Measurements from ENCODE around the gene QSOX1.

Gene QSOX1

GRCh38 chr1:180136331-180136967, 18.2 kb upstream of the QSOX1 start:
- H3K27me3 Mint-ChIP-seq (ENCODE audit: low read depth): peaks cover 23% of the 10 kb centered on the region
- H3K4me1 Mint-ChIP-seq (ENCODE audit: low read depth): no peaks in the 10 kb centered on the region
- no peaks in the 10 kb centered on the region for H3K36me3 Mint-ChIP-seq (ENCODE audit: low read depth)
- H3K9me3 Mint-ChIP-seq: no peaks in the 10 kb centered on the region
- no peak overlapping the region for H3K4me3 Mint-ChIP-seq
- no peak for DNase-seq (ENCODE audit: low spot score)
- no peak overlapping the region for H3K27ac Mint-ChIP-seq

DNA sequence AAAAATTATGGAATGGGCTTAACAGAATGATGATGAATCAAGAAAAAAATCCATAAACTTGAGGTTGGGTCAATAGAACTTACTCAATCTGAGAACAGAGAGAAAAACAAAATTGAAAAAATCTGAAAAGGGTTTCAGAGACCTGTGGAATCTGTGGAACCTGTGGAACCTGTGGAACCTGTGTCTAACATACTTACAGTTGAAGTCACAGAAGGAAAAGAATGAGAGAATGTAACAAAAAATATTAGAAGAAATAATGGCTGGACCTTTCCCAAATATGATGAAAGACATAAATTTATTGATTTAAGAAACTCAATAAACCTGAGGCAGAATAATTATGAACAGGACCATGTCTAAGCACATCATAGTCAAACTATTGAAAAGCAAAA, 17.7 kb upstream of the QSOX1 start:
- H3K9me3 Mint-ChIP-seq: no peaks in the 10 kb centered on the region
- no peaks in the 10 kb centered on the region for H3K36me3 Mint-ChIP-seq (ENCODE audit: low read depth)
- no peak overlapping the region for H3K4me3 Mint-ChIP-seq
- H3K27me3 Mint-ChIP-seq (ENCODE audit: low read depth): peaks cover 26% of the 10 kb centered on the region
- no peaks in the 10 kb centered on the region for H3K4me1 Mint-ChIP-seq (ENCODE audit: low read depth)
- H3K27ac Mint-ChIP-seq: no peak overlapping the region
- no peak for DNase-seq (ENCODE audit: low spot score)

DNA sequence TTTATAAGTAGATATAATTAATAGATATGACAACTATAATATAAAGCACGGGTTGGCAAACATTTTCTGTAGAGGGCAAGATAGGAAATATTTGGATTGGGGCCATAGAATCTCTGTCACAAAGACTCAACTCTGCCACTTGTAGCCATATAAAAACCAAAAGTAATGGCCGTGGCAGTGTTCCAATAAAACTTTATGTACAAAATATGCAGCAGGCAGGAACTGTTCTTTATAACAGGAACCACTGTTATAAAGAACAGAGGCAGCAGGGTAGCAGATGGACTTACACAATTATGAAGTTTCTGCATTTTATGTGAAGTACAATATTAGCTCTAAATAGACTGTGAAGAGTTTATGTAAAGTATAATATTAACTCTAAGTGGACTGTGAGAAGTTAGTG, 16.9 kb upstream of the QSOX1 start:
- Mint-ChIP-seq H3K36me3 (ENCODE audit: low read depth) (no peaks in the 10 kb centered on the region), H3K4me3 (no peak overlapping the region), H3K4me1 (ENCODE audit: low read depth) (no peaks in the 10 kb centered on the region), H3K9me3 (no peaks in the 10 kb centered on the region), H3K27ac (no peak overlapping the region), H3K27me3 (ENCODE audit: low read depth) (peaks cover 29% of the 10 kb centered on the region)
- DNase-seq (ENCODE audit: low spot score): no peak

- Mint-ChIP-seq H3K9me3 (no peaks in the 10 kb centered on the region), H3K4me1 (ENCODE audit: low read depth) (no peaks in the 10 kb centered on the region), H3K36me3 (ENCODE audit: low read depth) (no peaks in the 10 kb centered on the region), H3K27me3 (ENCODE audit: low read depth) (peaks cover 23% of the 10 kb centered on the region), H3K27ac (no peak overlapping the region), H3K4me3 (no peak overlapping the region)
- no peak for DNase-seq (ENCODE audit: low spot score)
Observed at GRCh38 chr1:180141381-180141934, 13.2 kb upstream of the QSOX1 start.

DNA sequence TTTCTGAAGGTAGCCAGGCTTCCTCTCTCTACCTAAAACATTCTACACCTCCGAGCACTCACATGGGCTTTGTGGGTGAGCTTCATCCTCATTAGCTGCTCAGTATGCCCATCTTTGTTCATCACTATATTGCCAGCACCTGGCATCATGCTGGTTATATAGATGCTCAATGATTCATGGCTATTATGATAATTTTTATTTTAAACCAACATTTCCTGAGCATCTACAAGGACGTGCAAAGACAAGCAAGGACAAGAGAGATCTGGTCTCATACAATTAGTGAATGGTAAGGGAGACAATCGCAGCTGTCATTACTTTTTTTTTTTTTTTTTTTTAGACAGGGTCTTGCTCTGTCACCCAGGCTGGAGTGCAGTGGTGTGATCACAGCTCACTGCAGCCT, 11.3 kb upstream of the QSOX1 start:
- no peak overlapping the region for H3K27ac Mint-ChIP-seq
- no peaks in the 10 kb centered on the region for H3K9me3 Mint-ChIP-seq
- H3K27me3 Mint-ChIP-seq (ENCODE audit: low read depth): peaks cover 14% of the 10 kb centered on the region
- DNase-seq (ENCODE audit: low spot score): no peak
- H3K4me3 Mint-ChIP-seq: no peak overlapping the region
- no peaks in the 10 kb centered on the region for H3K4me1 Mint-ChIP-seq (ENCODE audit: low read depth)
- H3K36me3 Mint-ChIP-seq (ENCODE audit: low read depth): no peaks in the 10 kb centered on the region

DNA sequence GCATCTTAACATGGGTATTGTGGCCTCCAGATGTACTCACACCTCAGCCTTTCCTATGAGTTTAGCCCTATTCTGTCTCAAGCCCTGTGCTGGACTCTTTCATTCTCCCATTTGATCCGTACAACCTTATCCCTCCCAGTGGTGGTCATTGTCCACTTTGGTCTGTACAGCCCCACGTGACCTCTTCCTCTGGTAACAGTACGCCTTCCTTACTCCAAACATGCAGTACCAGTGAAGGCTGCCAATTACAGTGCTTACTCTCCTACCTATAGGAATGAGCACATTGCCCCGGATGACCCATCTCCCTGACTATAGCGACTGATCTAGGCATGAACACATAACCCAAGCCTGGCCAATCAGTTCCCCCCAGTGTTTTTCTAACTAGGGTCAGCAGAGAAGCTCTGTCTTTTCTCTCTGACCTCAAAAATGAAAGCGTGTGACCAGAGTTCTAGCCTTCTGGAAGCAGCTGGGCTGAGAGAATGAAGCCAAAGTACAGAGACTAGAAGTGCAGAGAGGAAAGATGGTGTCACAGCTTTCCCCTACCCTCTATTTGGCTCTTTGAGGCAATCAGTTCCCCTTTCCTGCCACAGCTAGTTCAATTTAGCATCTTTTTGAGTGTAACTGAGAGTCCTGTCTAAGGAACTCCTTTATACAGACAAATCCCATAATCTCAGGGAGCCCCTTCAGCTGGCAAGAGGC, 9.9 kb upstream of the QSOX1 start:
- H3K27ac Mint-ChIP-seq: no peak overlapping the region
- H3K36me3 Mint-ChIP-seq (ENCODE audit: low read depth): no peaks in the 10 kb centered on the region
- no peak overlapping the region for H3K4me3 Mint-ChIP-seq
- H3K4me1 Mint-ChIP-seq (ENCODE audit: low read depth): no peaks in the 10 kb centered on the region
- no peak for DNase-seq (ENCODE audit: low spot score)
- no peaks in the 10 kb centered on the region for H3K9me3 Mint-ChIP-seq
- peaks cover 12% of the 10 kb centered on the region for H3K27me3 Mint-ChIP-seq (ENCODE audit: low read depth)

DNA sequence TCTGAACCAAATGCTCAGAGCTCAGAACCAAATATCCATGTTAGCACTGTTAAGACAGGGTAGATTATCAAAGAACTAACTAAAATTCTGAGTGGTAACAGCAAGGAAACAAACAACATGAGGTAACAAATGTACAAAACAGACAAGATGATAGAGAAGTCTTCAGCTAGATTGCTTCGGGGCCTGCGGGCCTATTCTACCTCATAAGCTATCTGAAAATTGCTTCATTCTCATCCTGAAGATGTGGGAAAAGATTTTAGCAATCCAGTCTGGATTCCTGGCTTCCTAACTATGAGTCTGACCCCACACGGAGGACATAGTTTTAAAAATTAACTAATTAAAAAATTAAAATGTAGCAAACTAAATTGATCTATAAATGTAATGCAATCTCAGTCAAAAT, 9.2 kb upstream of the QSOX1 start:
- Mint-ChIP-seq H3K9me3 (no peaks in the 10 kb centered on the region), H3K36me3 (ENCODE audit: low read depth) (no peaks in the 10 kb centered on the region), H3K4me1 (ENCODE audit: low read depth) (no peaks in the 10 kb centered on the region), H3K27ac (no peak overlapping the region), H3K27me3 (ENCODE audit: low read depth) (peaks cover 12% of the 10 kb centered on the region), H3K4me3 (no peak overlapping the region)
- no peak for DNase-seq (ENCODE audit: low spot score)

DNA sequence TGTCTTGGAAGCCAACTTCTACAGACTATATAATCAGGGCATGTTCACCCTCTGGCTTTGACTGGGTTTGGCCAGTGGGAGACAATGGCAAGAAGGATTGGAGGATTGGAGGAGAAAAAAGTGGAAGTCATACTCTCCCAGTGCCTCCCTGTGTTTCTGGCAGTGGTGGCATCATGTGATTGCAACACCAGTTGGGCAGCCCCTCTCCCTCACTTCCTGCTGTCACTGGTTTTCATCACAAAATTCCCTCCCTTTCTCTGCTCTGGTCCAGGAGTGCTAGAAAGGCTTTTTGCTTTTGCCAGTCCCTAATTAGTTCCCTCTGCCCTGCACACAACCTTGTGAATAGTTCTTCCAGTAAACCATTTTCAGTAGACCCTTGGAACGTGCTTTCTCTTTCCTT, 3.7 kb upstream of the QSOX1 start:
- H3K27ac Mint-ChIP-seq: no peak overlapping the region
- no peak for DNase-seq (ENCODE audit: low spot score)
- H3K27me3 Mint-ChIP-seq (ENCODE audit: low read depth): peaks cover 2% of the 10 kb centered on the region
- peaks cover 18% of the 10 kb centered on the region for H3K4me1 Mint-ChIP-seq (ENCODE audit: low read depth)
- no peaks in the 10 kb centered on the region for H3K36me3 Mint-ChIP-seq (ENCODE audit: low read depth)
- no peak overlapping the region for H3K4me3 Mint-ChIP-seq
- no peaks in the 10 kb centered on the region for H3K9me3 Mint-ChIP-seq

DNA sequence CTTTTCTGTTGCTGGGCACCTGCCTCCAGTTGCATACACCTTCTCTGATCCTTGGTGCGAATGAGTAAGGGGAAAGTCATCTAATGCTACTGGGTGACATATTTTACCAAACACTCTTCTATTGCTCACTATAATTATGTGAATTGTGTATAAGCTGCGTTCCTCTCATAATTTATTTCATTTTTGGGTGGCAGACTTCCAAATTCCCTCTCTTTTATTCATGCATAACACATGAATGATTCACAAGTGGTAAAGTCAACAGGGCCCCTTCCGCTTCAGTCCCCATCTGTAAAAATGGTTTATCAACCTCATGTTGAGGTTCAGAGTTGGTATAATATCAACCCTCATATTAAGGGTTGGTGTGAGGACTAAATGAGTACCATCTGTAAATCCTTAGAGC, 3.2 kb upstream of the QSOX1 start:
- H3K27ac Mint-ChIP-seq: no peak overlapping the region
- H3K4me1 Mint-ChIP-seq (ENCODE audit: low read depth): peaks cover 24% of the 10 kb centered on the region
- no peak for DNase-seq (ENCODE audit: low spot score)
- H3K27me3 Mint-ChIP-seq (ENCODE audit: low read depth): peaks cover 2% of the 10 kb centered on the region
- no peaks in the 10 kb centered on the region for H3K9me3 Mint-ChIP-seq
- no peak overlapping the region for H3K4me3 Mint-ChIP-seq
- H3K36me3 Mint-ChIP-seq (ENCODE audit: low read depth): no peaks in the 10 kb centered on the region

GRCh38 chr1:180152588-180152987, 2.1 kb upstream of the QSOX1 start:
- no peak for DNase-seq (ENCODE audit: low spot score)
- Mint-ChIP-seq H3K27ac (no peak overlapping the region), H3K36me3 (ENCODE audit: low read depth) (no peaks in the 10 kb centered on the region), H3K4me3 (no peak overlapping the region), H3K9me3 (no peaks in the 10 kb centered on the region), H3K27me3 (ENCODE audit: low read depth) (peaks cover 2% of the 10 kb centered on the region), H3K4me1 (ENCODE audit: low read depth) (peaks cover 30% of the 10 kb centered on the region)

- Mint-ChIP-seq H3K27me3 (ENCODE audit: low read depth) (no peaks in the 10 kb centered on the region), H3K36me3 (ENCODE audit: low read depth) (no peaks in the 10 kb centered on the region), H3K9me3 (no peaks in the 10 kb centered on the region), H3K27ac (no peak overlapping the region), H3K4me1 (ENCODE audit: low read depth) (peaks cover 30% of the 10 kb centered on the region), H3K4me3 (no peak overlapping the region)
- no peak for DNase-seq (ENCODE audit: low spot score)
Observed at GRCh38 chr1:180153032-180153431, 1.6 kb upstream of the QSOX1 start.

DNA sequence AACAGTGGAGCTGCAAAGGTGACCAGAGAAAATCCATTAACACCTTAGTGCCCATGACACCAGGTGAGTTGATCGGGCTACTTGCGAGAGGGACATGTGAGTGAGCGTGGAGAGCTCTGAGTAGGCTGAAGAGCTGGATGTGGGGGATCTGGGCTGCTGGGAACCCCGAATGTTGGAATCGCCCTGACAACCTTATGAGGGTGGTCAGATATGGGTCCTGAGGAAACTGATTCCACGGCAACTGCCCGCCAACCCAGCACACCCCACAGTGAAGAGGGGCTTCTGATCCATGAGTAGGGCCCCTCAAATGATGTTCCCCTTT, 705 bp upstream of the QSOX1 start:
- H3K4me1 Mint-ChIP-seq (ENCODE audit: low read depth): peaks cover 30% of the 10 kb centered on the region
- H3K9me3 Mint-ChIP-seq: no peaks in the 10 kb centered on the region
- peak overlapping the region; percentile 90 for H3K4me3 Mint-ChIP-seq
- no peaks in the 10 kb centered on the region for H3K27me3 Mint-ChIP-seq (ENCODE audit: low read depth)
- H3K27ac Mint-ChIP-seq: peak overlapping the region; percentile 88
- no peak for DNase-seq (ENCODE audit: low spot score)
- H3K36me3 Mint-ChIP-seq (ENCODE audit: low read depth): no peaks in the 10 kb centered on the region

DNA sequence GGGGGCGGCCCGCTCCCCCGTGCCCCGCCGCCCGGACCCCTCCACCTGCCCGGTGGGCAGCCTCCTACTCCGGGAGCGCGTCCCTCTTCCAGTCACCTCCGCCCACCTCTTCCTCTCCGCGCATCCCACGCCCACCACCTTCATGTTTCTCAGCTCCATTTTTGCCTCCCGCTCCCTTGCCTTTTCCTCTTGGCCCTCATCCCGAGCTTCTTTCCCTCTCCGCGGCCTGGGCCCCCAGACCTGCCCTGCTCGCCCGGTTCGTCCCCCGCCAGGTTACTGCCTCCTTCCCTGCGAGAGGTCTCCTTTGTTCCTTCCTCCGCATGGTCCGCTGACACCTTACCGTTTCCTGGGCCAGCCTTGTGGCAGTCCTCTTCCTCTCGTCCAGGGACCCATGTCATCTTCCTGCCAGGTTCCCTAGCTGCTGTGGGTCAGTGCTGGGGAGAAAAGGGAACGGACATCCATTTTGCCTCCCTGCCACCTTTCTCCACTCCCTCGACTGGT, 563 bp downstream of the QSOX1 start:
- no peaks in the 10 kb centered on the region for H3K27me3 Mint-ChIP-seq (ENCODE audit: low read depth)
- H3K27ac Mint-ChIP-seq: peak overlapping the region; percentile 90
- H3K36me3 Mint-ChIP-seq (ENCODE audit: low read depth): no peaks in the 10 kb centered on the region
- peak overlapping the region; percentile 91 for H3K4me3 Mint-ChIP-seq
- DNase-seq (ENCODE audit: low spot score): no peak
- peaks cover 34% of the 10 kb centered on the region for H3K4me1 Mint-ChIP-seq (ENCODE audit: low read depth)
- no peaks in the 10 kb centered on the region for H3K9me3 Mint-ChIP-seq

GRCh38 chr1:180156201-180156600, 1.5 kb downstream of the QSOX1 start:
- no peak overlapping the region for H3K27ac Mint-ChIP-seq

More at GRCh38 chr1:180156201-180156600, 1.5 kb downstream of the QSOX1 start:
- Mint-ChIP-seq H3K4me1 (ENCODE audit: low read depth) (peaks cover 34% of the 10 kb centered on the region), H3K27me3 (ENCODE audit: low read depth) (no peaks in the 10 kb centered on the region), H3K36me3 (ENCODE audit: low read depth) (no peaks in the 10 kb centered on the region), H3K9me3 (no peaks in the 10 kb centered on the region), H3K4me3 (peak overlapping the region; percentile 49)
- no peak for DNase-seq (ENCODE audit: low spot score)

All from T-helper 2 cell treated with Interferon-gamma antibody and Interleukin-4, amounts not matched to agents 5 μg/mL and 100 μg/mL, for 36 hours (primary cell).